NCI-H128 (cell line): Measurements from ENCODE around the gene CHPF.

Source experiments
- DNase-seq: peaks from one replicate; lab custom pipeline; 2025; ENCODE audit not compliant: unreplicated experiment; lab: John Stamatoyannopoulos, UW

CHPF gene

GRCh38 chr2:219514836-219515235 lies 28.8 kb downstream of the CHPF start:
- DNase-seq = no peak

DNA sequence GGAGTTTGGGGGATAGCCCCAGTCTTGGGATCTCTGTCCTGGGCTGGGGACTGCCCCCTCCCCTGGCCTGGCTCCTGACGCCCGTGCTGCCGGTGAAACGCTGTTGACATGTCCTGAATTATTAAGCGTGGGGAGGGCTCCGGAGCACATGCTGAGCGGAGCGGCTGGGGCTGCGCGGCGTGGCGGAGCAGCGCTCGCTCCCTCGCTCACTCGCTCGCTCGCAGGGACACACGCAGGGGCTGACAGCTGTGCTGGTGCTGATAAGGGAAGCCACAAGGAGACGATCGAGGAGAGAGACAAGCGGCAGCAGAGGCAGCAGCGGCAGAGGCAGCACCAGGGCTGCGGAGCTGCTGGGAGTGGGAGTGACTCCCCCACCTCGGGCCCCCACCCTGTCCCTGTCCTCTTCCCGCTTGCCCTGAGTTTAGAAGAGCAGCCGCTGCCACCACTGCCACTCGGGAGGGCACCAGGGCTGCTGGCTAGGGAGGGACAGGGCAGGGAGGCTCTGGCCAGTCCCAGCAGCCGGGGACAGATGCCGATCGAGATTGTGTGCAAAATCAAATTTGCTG lies 29.3 kb downstream of the CHPF start, which contains the start of gene ASIC4:
Gene ASIC4 (plus strand): TSS at position 287 of the 566 bp plus-strand sequence. CDS start 243 bp downstream, at position 530.
- DNase-seq = no peak

- no peak for DNase-seq
Measured at GRCh38 chr2:219513787-219514186, 29.8 kb downstream of the CHPF start.

DNA sequence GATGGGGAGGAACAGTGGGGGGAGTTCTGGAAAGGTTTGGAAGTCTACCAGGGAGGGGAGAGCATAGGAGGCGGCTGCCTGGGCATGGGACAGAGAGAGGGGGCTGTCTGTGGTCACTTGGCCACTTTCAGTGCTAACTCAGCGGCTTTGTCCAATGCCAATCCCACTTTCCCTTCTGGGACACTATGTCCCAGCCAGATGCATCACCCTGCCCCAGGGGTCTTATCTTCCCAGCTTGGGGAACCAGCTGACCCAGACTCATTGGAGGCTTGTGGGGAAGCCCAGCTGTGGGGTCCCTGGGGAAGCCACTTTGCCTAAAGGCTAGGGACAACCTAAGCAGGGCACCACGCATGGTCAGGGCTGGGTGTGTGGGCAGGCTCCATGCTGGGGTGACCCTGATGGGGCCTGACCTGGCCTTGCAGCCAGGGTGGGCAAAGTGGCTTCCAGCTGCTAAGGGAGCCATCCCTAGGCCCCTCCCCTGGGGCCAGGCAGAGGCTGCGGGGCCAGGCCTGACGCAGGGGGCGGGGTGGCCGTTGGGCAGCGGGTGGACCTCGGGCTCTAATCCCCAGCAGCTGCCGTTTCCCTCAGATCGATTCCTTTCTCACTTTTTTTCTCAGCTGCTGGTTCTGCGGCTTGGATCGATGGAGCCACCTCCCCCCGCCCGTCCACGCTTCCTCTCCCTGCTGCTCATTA lies 30.9 kb downstream of the CHPF start:
- no peak for DNase-seq

- no peak for DNase-seq
Measured at GRCh38 chr2:219511547-219512325, 31.9 kb downstream of the CHPF start.

DNA sequence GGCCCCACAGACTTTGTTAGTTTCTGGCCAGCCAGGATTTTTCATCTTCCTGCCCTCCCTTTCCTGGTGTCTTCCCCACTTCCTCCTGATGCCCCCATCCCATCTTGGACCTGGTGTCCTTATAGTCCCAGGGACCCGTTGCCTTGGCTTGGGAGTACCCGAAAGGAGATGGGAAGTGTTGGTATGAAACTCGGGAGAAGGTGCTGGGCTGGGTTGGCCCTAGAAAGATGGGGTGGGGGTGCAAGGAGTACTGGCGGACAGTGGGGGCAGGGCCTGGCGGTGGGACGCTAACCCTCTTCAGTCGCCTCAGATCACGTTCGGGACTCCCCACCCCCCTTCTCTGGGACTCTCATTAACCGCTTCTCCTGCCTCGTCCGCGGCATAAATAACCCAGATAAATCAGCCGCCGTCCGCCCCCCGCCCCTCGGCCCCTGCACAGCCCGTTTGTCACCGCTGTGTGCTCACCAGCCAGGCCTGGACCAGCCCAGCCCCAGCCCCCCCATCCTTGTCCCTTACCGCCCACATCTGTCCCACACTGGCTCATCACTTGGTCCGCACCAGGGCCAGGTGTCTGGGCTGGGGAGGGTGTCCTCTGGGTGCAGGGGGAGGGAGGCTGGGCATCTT lies 33.0 kb downstream of the CHPF start:
- no peak for DNase-seq

- DNase-seq = no peak
Measured at GRCh38 chr2:219509780-219510511, 33.7 kb downstream of the CHPF start.

GRCh38 chr2:219508971-219509779 lies 34.4 kb downstream of the CHPF start:
- DNase-seq = no peak

- no peak for DNase-seq
Measured at GRCh38 chr2:219508444-219508734, 35.2 kb downstream of the CHPF start.

- no peak for DNase-seq
Measured at GRCh38 chr2:219507581-219508443, 35.8 kb downstream of the CHPF start.

GRCh38 chr2:219506802-219507526 lies 36.6 kb downstream of the CHPF start:
- DNase-seq = no peak

- no peak for DNase-seq
Measured at GRCh38 chr2:219506153-219506801, 37.3 kb downstream of the CHPF start.

- DNase-seq = no peak
Measured at GRCh38 chr2:219505585-219505984, 38.0 kb downstream of the CHPF start.

- no peak for DNase-seq
Measured at GRCh38 chr2:219502618-219503017, 41.0 kb downstream of the CHPF start.

DNA sequence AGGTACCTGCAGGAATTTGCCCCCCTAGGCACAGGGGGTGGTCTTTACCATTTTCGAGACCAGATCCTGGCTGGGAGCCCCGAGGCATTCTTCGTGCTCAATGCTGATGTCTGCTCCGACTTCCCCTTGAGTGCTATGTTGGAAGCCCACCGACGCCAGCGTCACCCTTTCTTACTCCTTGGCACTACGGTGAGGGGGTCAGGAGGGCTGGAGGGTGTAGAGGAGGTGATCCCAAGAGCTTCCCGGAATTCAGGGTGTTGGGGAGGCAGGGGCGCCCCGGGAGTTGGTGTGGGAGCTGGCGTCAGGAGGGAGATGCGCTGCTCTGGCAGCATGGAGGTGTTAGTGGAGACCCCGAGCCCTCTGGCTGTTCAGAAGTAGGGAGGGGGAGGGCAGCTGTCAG lies 41.8 kb downstream of the CHPF start:
- DNase-seq = no peak

DNA sequence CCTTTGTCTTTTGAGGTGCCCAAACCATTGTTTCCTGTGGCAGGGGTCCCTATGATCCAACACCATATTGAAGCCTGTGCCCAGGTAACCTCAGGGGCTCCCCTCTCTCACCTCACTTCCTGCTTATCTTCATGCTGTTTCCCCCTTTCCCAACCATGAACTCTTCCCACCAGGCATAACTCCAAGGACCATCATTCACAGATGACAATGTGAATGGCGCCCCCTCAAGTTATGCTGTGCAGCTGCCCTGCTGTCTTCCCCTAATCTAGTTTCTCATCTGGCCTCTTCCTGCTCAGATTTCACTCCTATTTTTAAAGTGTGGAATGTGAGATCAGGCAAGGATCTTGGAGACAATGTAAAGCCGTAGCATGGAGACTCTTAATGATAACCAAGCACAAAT lies 43.5 kb downstream of the CHPF start:
- DNase-seq = no peak

GRCh38 chr2:219499555-219499954 lies 44.1 kb downstream of the CHPF start:
- no peak for DNase-seq

DNA sequence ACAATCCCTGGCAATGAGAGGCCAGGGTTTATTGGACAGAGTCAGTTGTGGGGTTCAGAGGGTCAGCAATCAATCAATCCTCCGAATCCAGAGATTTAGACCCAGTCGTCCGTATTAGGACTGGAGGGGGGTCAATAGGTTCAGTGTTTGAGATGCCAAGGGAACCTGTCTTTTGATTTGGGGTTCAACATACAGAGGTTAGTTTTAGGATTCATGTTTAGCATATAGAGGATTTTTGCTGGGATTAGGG lies 44.6 kb downstream of the CHPF start:
- no peak for DNase-seq
